HepG2 (cell line): ENCODE results near the gene OBSL1. TPM values are rescaled to one million over a fixed set of nuclear protein-coding genes. Genes with fewer than 3 reads are reported as not detected.

Source experiments
- ATF6 ChIP-seq: sonication (generic); formaldehyde crosslinking; conservative IDR thresholded peaks from 2 replicates; pipeline ENCODE4 v1.4.0; 2020; ENCODE audit warnings: missing genetic modification reagents
- CCAR2 ChIP-seq: fragments of 200-400 bp; formaldehyde crosslinking; optimal IDR thresholded peaks from 2 replicates; pipeline ENCODE3; 2018; ENCODE audit warnings: low read depth, mild to moderate bottlenecking, low read length, moderate library complexity
- GLI4 ChIP-seq: sonication (generic); formaldehyde crosslinking; IDR thresholded peaks from 2 replicates; pipeline ENCODE4 v1.5.1; 2020; ENCODE audit warnings: missing genetic modification reagents, mild to moderate bottlenecking, moderate library complexity, borderline replicate concordance
- HNRNPUL1 ChIP-seq: fragments of 200-400 bp; formaldehyde crosslinking; IDR thresholded peaks from 2 replicates; pipeline ENCODE4 v1.6.1; 2017; ENCODE audit warnings: low read depth, mild to moderate bottlenecking, low read length, moderate library complexity
- IKZF1 ChIP-seq: fragments of 450-650 bp; IDR thresholded peaks from 2 replicates; pipeline ENCODE4 v1.7.1; 2016
- NR2F6 ChIP-seq, 2 experiments: IDR thresholded peaks; 2 replicates each; pipeline ENCODE4 v1.6.1; 2016; ENCODE audit warnings: antibody characterized with exemption in 1 of 2, mild to moderate bottlenecking in 1 of 2
- PRDM4 ChIP-seq: sonication (generic); formaldehyde crosslinking; IDR thresholded peaks from 2 replicates; pipeline ENCODE4 v1.9.0; 2021; ENCODE audit warnings: missing genetic modification reagents, borderline replicate concordance
- REXO4 ChIP-seq: sonication (generic); formaldehyde crosslinking; IDR thresholded peaks from 2 replicates; pipeline ENCODE4 v1.8.0; 2022; ENCODE audit warnings: missing genetic modification reagents, mild to moderate bottlenecking, borderline replicate concordance
- SIN3A ChIP-seq: IDR thresholded peaks from 2 replicates; pipeline ENCODE4 v1.6.1; 2011; ENCODE audit warnings: low read depth, mild to moderate bottlenecking, control low read depth, low read length, borderline replicate concordance
- SP1 ChIP-seq, 2 experiments: fragments of 450-650 bp in 1 of 2; sonication (generic) in 1 of 2; formaldehyde crosslinking in 1 of 2; IDR thresholded peaks; 2 replicates each; pipeline versions ENCODE4 v1.4.0 to v1.6.1; 2016 to 2020; ENCODE audit warnings: missing genetic modification reagents in 1 of 2
- SPEN ChIP-seq: sonication (generic); formaldehyde crosslinking; IDR thresholded peaks from 2 replicates; pipeline ENCODE4 v1.5.1; 2020; ENCODE audit warnings: low read depth, mild to moderate bottlenecking, missing genetic modification reagents
- SRY ChIP-seq: sonication (generic); formaldehyde crosslinking; IDR thresholded peaks from 2 replicates; pipeline ENCODE4 v1.8.0; 2022; ENCODE audit warnings: mild to moderate bottlenecking, missing genetic modification reagents
- STAT6 ChIP-seq: sonication (generic); formaldehyde crosslinking; IDR thresholded peaks from 2 replicates; pipeline ENCODE4 v1.4.0; 2020; ENCODE audit warnings: missing genetic modification reagents, mild to moderate bottlenecking, borderline replicate concordance
- TOE1 ChIP-seq: sonication (generic); formaldehyde crosslinking; IDR thresholded peaks from 2 replicates; pipeline ENCODE4 v1.4.0; 2020; ENCODE audit warnings: mild to moderate bottlenecking, missing genetic modification reagents
- ZFP36L2 ChIP-seq: sonication (generic); formaldehyde crosslinking; IDR thresholded peaks from 2 replicates; pipeline ENCODE4 v1.4.0; 2020; ENCODE audit warnings: missing genetic modification reagents
- ZNF121 ChIP-seq: sonication (generic); formaldehyde crosslinking; IDR thresholded peaks from 2 replicates; pipeline ENCODE4 v1.5.0; 2020; ENCODE audit warnings: mild to moderate bottlenecking, missing genetic modification reagents
- ZNF235 ChIP-seq: sonication (generic); formaldehyde crosslinking; IDR thresholded peaks from 2 replicates; pipeline ENCODE4 v1.8.1; 2023; ENCODE audit warnings: mild to moderate bottlenecking, missing genetic modification reagents, borderline replicate concordance
- ZNF326 ChIP-seq: sonication (generic); formaldehyde crosslinking; IDR thresholded peaks from 2 replicates; pipeline ENCODE4 v1.4.0; 2020; ENCODE audit warnings: missing genetic modification reagents, borderline replicate concordance
- ZNF484 ChIP-seq: sonication (generic); formaldehyde crosslinking; IDR thresholded peaks from 2 replicates; pipeline ENCODE4 v1.5.1; 2020; ENCODE audit warnings: mild to moderate bottlenecking, low read depth, missing genetic modification reagents, borderline replicate concordance
- ZNF569 ChIP-seq: sonication (generic); formaldehyde crosslinking; IDR thresholded peaks from 2 replicates; pipeline ENCODE4 v1.5.0; 2020; ENCODE audit warnings: mild to moderate bottlenecking, missing genetic modification reagents, moderate library complexity, borderline replicate concordance
- ZNF879 ChIP-seq: sonication (generic); formaldehyde crosslinking; IDR thresholded peaks from 2 replicates; pipeline ENCODE4 v1.8.1; 2023; ENCODE audit warnings: missing genetic modification reagents
- polyA plus RNA-seq, 8 experiments: library from polyadenylated mRNA; depleted of rRNA in 3 of 8; stranded (reverse) in 7 of 8; unstranded in 1 of 8; fragments of >200 nt; fragmentation: Illumina TruSeq in 4 of 8; extraction: Trizol in 4 of 8; gene quantifications; 2 replicates each; pipeline versions ENCODE4 v1.2.1 to v1.2.3, GENCODE V29; 2011 to 2016; ENCODE audit warnings: low read depth in 4 of 8, missing spikeins in 1 of 8, mixed read lengths in 1 of 8; ENCODE audit not compliant: insufficient read depth in 1 of 8
- total RNA-seq, 5 experiments: library from RNA; depleted of rRNA; stranded (reverse); fragments of >200 nt; fragmentation: Illumina TruSeq; extraction: Trizol; gene quantifications; 2 replicates each; pipeline ENCODE4 v1.2.3, GENCODE V29; 2016; ENCODE audit warnings: low read depth in 1 of 5

The OBSL1 gene
- total and polyA plus RNA-seq, 2 of the 13 experiments (the other 11 are each of a cell fraction or from before 2014, with no cell fraction given): 86.7 to 218 TPM

GRCh38 chr2:219597552-219598307 is 26.4 kb upstream of the OBSL1 start, which contains the start of gene STK11IP (continued):
- TF ChIP-seq PRDM4 (CRISPR knock-in tag): peak; percentile 58; the same call in 1 of the 2 replicates
- TF ChIP-seq IKZF1: no peak
- TF ChIP-seq ZNF484 (CRISPR knock-in tag): no peak
- TF ChIP-seq CCAR2: no peak
- no peak for TF ChIP-seq SRY
- TF ChIP-seq ZNF569: no peak; the same call in 1 of the 2 replicates
- TF ChIP-seq ATF6 (CRISPR knock-in tag): no peak
- peak; percentile 70; the same call in 1 of the 2 replicates for TF ChIP-seq REXO4
- TF ChIP-seq ZNF121 (CRISPR knock-in tag): peak; percentile 56
- peak; percentile 80; the same call in 1 of the 2 replicates for TF ChIP-seq GLI4
- peak; percentile 98 for TF ChIP-seq SIN3A
- no peak for TF ChIP-seq ZNF235 (CRISPR knock-in tag)
- TF ChIP-seq NR2F6 (IDR thresholded peaks at IDR 0.05): peak; percentile 81; the same call in 1 of the 2 replicates
- TF ChIP-seq NR2F6 (CRISPR knock-in tag; IDR thresholded peaks at IDR 0.05): peak; percentile 76
- no peak for TF ChIP-seq ZNF326 (CRISPR knock-in tag)
- no peak for TF ChIP-seq HNRNPUL1
- TF ChIP-seq STAT6 (CRISPR knock-in tag): peak; percentile 75; the same call in 1 of the 2 replicates
- TF ChIP-seq ZFP36L2 (CRISPR knock-in tag): peak; percentile 54; the same call in 1 of the 2 replicates
- peak; percentile 31; the same call in 1 of the 2 replicates for TF ChIP-seq ZNF879 (CRISPR knock-in tag)
- no peak for TF ChIP-seq TOE1 (CRISPR knock-in tag)
- no peak; the same call in none of the 2 replicates for TF ChIP-seq SP1 (IDR thresholded peaks at IDR 0.05)
- TF ChIP-seq SP1 (CRISPR knock-in tag; IDR thresholded peaks at IDR 0.05): peak; percentile 90
- peak; percentile 84 for TF ChIP-seq SPEN (CRISPR knock-in tag)
